Thoracic aorta (tissue), 2 donors: ENCODE results near the gene POGZ. TPM values are rescaled to one million over a fixed set of nuclear protein-coding genes. Genes with fewer than 3 reads are reported as not detected.

Experiments
- ATAC-seq: fragments of 150-250 bp; one replicate; pipeline ENCODE4 v1.8.0; 2017; ENCODE audit warnings: low read depth; ENCODE audit not compliant: insufficient number of reproducible peaks, low FRiP score
- DNase-seq: peaks from one replicate; pipeline ENCODE4 v3.0.0-alpha.2; 2020; ENCODE audit warnings: low spot score
- H3K27ac ChIP-seq, 2 donors: fragments of 200-600 bp; sonication (generic); 1 replicate in 1 of 2; 2 replicates in 1 of 2; pipeline ENCODE4 v1.5.1; 2016; ENCODE audit warnings: mild to moderate bottlenecking in 2 of 2, moderate library complexity in 2 of 2
- H3K27me3 ChIP-seq: fragments of 200-600 bp; sonication (generic); replicated peaks from 2 replicates; pipeline ENCODE4 v1.6.0; 2016; ENCODE audit warnings: mild to moderate bottlenecking; ENCODE audit not compliant: insufficient read depth
- H3K36me3 ChIP-seq: fragments of 200-600 bp; sonication (generic); one replicate; pipeline ENCODE4 v1.5.1; 2016
- H3K4me1 ChIP-seq, 2 donors: fragments of 200-600 bp; sonication (generic); 1 replicate in 1 of 2; 2 replicates in 1 of 2; pipeline versions ENCODE4 v1.5.1 to v1.6.0; 2016; ENCODE audit warnings: low read depth in 2 of 2, mild to moderate bottlenecking in 1 of 2; ENCODE audit not compliant: control insufficient read depth in 1 of 2
- H3K4me3 ChIP-seq: fragments of 200-600 bp; sonication (generic); 2 replicates; pipeline ENCODE4 v1.5.1; 2016; ENCODE audit warnings: mild to moderate bottlenecking
- H3K9me3 ChIP-seq: fragments of 200-600 bp; sonication (generic); 2 replicates; pipeline ENCODE4 v1.5.1; 2016
- CTCF ChIP-seq: fragments of 200-600 bp; sonication (generic); IDR thresholded peaks from one replicate; pipeline ENCODE4 v1.5.1; 2019; ENCODE audit warnings: antibody characterized with exemption
- total RNA-seq, 2 donors: library from RNA; depleted of rRNA; stranded (reverse); fragments of >200 nt; gene quantifications; one replicate each; pipeline versions ENCODE4 v1.1.0 to v1.2.3, GENCODE V29; 2016

The POGZ gene
- total RNA-seq, 2 donors from 2014 or later: 64.1 to 76.9 TPM

GRCh38 chr1:151371370-151372057, 87.8 kb downstream of the POGZ start:
- Histone ChIP-seq H3K4me3 (peak overlapping the region; percentile 67), H3K36me3 (peaks cover 15% of the 10 kb centered on the region), H3K4me1 (peaks cover 27 to 43% of the 10 kb centered on the region in 2 donors), H3K9me3 (no peaks in the 10 kb centered on the region), H3K27me3 (no peaks in the 10 kb centered on the region), H3K27ac (peak overlapping the region; percentile 69 to 74)
- no peak for TF ChIP-seq CTCF
- ATAC-seq: peak; percentile 61
- peak; percentile 66 for DNase-seq

GRCh38 chr1:151370211-151370911, 88.9 kb downstream of the POGZ start:
- DNase-seq (no peak), ATAC-seq (no peak)
- Histone ChIP-seq H3K27me3 (no peaks in the 10 kb centered on the region), H3K27ac (peak overlapping the region; percentile 69 to 74), H3K4me1 (peaks cover 27 to 43% of the 10 kb centered on the region in 2 donors), H3K9me3 (no peaks in the 10 kb centered on the region), H3K36me3 (peaks cover 27% of the 10 kb centered on the region), H3K4me3 (peak overlapping the region; percentile 67)
- TF ChIP-seq CTCF: no peak

DNA sequence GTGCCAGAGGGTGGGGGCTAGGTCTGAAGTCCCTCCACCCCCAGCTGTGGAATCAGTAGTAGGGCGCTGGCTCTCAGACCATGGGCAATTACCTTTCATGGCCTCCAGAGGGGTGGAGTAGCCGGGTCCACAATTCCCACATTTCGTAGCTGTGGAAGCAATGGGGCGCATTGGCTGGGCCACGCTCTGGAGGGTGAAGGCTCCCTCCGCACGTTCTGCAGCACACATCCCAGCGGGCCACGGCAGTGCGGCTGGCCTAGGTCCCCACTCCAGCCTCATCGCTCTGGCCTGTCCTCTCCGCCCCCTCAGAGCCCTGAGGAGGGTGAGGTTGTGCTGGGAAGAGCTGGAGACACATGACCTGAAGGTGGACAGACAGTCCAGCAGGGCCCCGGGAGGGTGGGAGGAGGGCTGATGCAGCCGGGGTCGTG, 89.7 kb downstream of the POGZ start:
- Histone ChIP-seq H3K36me3 (peaks cover 34% of the 10 kb centered on the region), H3K4me3 (peak overlapping the region; percentile 67), H3K4me1 (peaks cover 27 to 43% of the 10 kb centered on the region in 2 donors), H3K27ac (peak overlapping the region in 1 of 2 donors; percentile 74), H3K27me3 (no peaks in the 10 kb centered on the region), H3K9me3 (no peaks in the 10 kb centered on the region)
- no peak for TF ChIP-seq CTCF
- no peak for ATAC-seq
- no peak for DNase-seq

- Histone ChIP-seq H3K4me1 (peaks cover 27 to 43% of the 10 kb centered on the region in 2 donors), H3K27me3 (no peaks in the 10 kb centered on the region), H3K4me3 (no peak overlapping the region), H3K27ac (no peak overlapping the region), H3K36me3 (peaks cover 38% of the 10 kb centered on the region), H3K9me3 (no peaks in the 10 kb centered on the region)
- no peak for ATAC-seq
- DNase-seq: no peak
- no peak for TF ChIP-seq CTCF
Observed at GRCh38 chr1:151369302-151369610, 90.0 kb downstream of the POGZ start.

DNA sequence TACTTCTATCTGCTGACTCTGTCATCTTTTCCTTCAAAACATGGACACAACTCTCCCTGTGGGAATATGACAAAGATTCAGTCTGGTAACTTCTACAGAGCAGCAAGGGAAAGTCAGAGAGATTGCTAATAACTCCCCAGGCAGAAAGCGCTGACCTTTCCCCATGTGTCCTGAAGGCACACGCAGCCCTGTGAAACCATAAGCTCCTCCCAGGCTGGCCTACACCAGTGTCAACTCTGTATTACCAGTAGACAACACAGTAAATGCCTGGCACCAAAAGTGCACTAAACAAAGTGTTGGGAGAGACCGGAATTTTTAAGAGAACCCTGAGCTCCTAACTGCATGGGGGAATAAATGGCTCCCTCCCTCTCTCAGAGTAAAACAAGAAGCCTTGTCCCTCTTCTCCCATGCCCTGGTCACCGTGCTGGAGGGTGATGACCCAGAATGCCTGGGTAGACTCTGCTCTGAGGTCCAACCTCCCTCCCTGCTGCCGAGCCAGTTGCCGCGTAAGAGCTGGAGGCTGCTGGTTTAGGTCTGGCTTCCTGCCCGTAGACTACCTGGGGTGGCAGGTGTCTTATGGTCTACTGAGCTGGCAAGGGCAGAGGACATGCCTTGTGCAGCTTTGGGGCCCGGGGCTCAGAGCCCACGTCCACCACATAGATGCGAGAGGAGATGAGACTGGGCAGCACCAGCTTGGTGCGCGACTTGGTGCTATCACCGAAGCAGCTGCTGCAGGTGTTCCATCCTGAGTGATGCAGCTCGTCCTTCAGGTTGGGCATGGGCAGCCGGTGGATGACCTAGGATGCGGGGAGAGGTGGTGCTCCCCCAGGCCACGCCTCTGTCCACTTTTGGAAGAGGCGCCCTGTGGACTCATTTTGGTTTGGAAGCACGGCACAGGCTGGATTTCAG, 90.6 kb downstream of the POGZ start:
- peaks cover 27 to 42% of the 10 kb centered on the region in 2 donors for H3K4me1 ChIP-seq
- TF ChIP-seq CTCF: no peak

More for the DNA sequence above, 90.6 kb downstream of the POGZ start:
- no peaks in the 10 kb centered on the region for H3K27me3 ChIP-seq
- ATAC-seq: no peak
- no peak overlapping the region for H3K4me3 ChIP-seq
- H3K9me3 ChIP-seq: no peaks in the 10 kb centered on the region
- H3K27ac ChIP-seq: no peak overlapping the region
- peaks cover 38% of the 10 kb centered on the region for H3K36me3 ChIP-seq
- no peak for DNase-seq
